Liver (tissue), 3 donors: ENCODE data around the gene ALX3.

Source experiments
- ATF3 ChIP-seq: IDR thresholded peaks from 2 replicates; pipeline ENCODE4 v1.6.1; 2016; ENCODE audit warnings: antibody characterized with exemption
- CTCF ChIP-seq: fragments of 150-350 bp; IDR thresholded peaks from 2 replicates; pipeline ENCODE4 v1.5.1; 2017; ENCODE audit warnings: improper control_type of control experiment, low read depth, low read length; ENCODE audit not compliant: missing input control
- EGR1 ChIP-seq, 2 donors: IDR thresholded peaks; 2 replicates each; pipeline ENCODE4 v1.6.1; 2016 to 2018; ENCODE audit warnings: antibody characterized with exemption in 2 of 2, low read depth in 2 of 2
- FOXA1 ChIP-seq: IDR thresholded peaks from 2 replicates; pipeline ENCODE4 v1.6.1; 2016; ENCODE audit warnings: antibody characterized with exemption
- GABPA ChIP-seq, 2 donors: IDR thresholded peaks in 1 of 2; conservative IDR thresholded peaks in 1 of 2; 2 replicates each; pipeline ENCODE4 v1.6.1; 2016; ENCODE audit warnings: antibody characterized with exemption in 2 of 2, mild to moderate bottlenecking in 1 of 2, moderate library complexity in 1 of 2
- HNF4G ChIP-seq: IDR thresholded peaks from 2 replicates; pipeline ENCODE4 v1.6.1; 2016; ENCODE audit warnings: antibody characterized with exemption
- MAX ChIP-seq: IDR thresholded peaks from 2 replicates; pipeline ENCODE4 v1.6.1; 2016; ENCODE audit warnings: antibody characterized with exemption
- NR2F2 ChIP-seq: IDR thresholded peaks from 2 replicates; pipeline ENCODE4 v1.6.1; 2016; ENCODE audit warnings: antibody characterized with exemption
- RAD21 ChIP-seq, 2 donors: IDR thresholded peaks; 2 replicates each; pipeline ENCODE4 v1.6.1; 2016; ENCODE audit warnings: antibody characterized with exemption in 2 of 2, mild to moderate bottlenecking in 2 of 2
- REST ChIP-seq: IDR thresholded peaks from 2 replicates; pipeline ENCODE4 v1.6.1; 2016; ENCODE audit warnings: antibody characterized with exemption, mild to moderate bottlenecking
- ZBTB33 ChIP-seq: IDR thresholded peaks from 2 replicates; pipeline ENCODE4 v1.6.1; 2016; ENCODE audit warnings: antibody characterized with exemption
- donor health status: healthy.
- donor health status: healthy.

GRCh38 chr1:110059133-110059863 lies 11.2 kb downstream of the ALX3 start:
- TF ChIP-seq CTCF: no peak
- no peak for TF ChIP-seq REST
- no peak for TF ChIP-seq ZBTB33
- no peak for TF ChIP-seq GABPA (IDR thresholded peaks at IDR 0.05 in 1 of 2, conservative IDR thresholded peaks at IDR 0.05 in 1 of 2)
- no peak for TF ChIP-seq ATF3
- TF ChIP-seq NR2F2: no peak
- TF ChIP-seq EGR1 (IDR thresholded peaks at IDR 0.05; ENCODE audit: low read depth in 2 of 2): no peak
- TF ChIP-seq MAX: no peak
- no peak for TF ChIP-seq HNF4G
- no peak for TF ChIP-seq FOXA1
- TF ChIP-seq RAD21 (IDR thresholded peaks at IDR 0.05): no peak
